Uterus (tissue), 4 donors: Measurements from ENCODE around the gene ETFRF1. TPM values are rescaled to one million over a fixed set of nuclear protein-coding genes. Genes with fewer than 3 reads are reported as not detected.

Source experiments
- DNase-seq, 2 donors: peaks; one replicate each; pipeline ENCODE4 v3.0.0-alpha.2; 2019 to 2020
- H3K27ac ChIP-seq, 2 donors: fragments of 200-600 bp; sonication (generic); 1 replicate in 1 of 2; 2 replicates in 1 of 2; pipeline ENCODE4 v1.5.1; 2016 to 2018
- H3K27me3 ChIP-seq, 2 donors: fragments of 200-600 bp; sonication (generic); one replicate each; pipeline ENCODE4 v1.5.1; 2018 to 2019; ENCODE audit warnings: control low read depth in 1 of 2
- H3K36me3 ChIP-seq, 2 donors: fragments of 200-600 bp; sonication (generic); one replicate each; pipeline ENCODE4 v1.5.1; 2019; ENCODE audit warnings: control low read depth in 1 of 2
- H3K4me1 ChIP-seq, 2 donors: fragments of 200-600 bp; sonication (generic); one replicate each; pipeline ENCODE4 v1.5.1; 2018 to 2019; ENCODE audit warnings: control low read depth in 1 of 2
- H3K4me3 ChIP-seq, 2 donors: fragments of 200-600 bp; sonication (generic); 1 replicate in 1 of 2; 2 replicates in 1 of 2; pipeline ENCODE4 v1.5.1; 2018 to 2019; ENCODE audit warnings: mild to moderate bottlenecking in 1 of 2
- H3K9me3 ChIP-seq, 2 donors: fragments of 200-600 bp; sonication (generic); one replicate each; pipeline ENCODE4 v1.5.1; 2019; ENCODE audit warnings: control low read depth in 1 of 2
- CTCF ChIP-seq, 4 experiments: fragments of 200-600 bp in 2 of 4; fragments of 450-650 bp in 2 of 4; sonication (generic) in 2 of 4; IDR thresholded peaks; one replicate each; pipeline ENCODE4 v1.5.1; 2016 to 2019; ENCODE audit warnings: antibody characterized with exemption in 4 of 4, mild to moderate bottlenecking in 2 of 4, moderate library complexity in 1 of 4
- POLR2A ChIP-seq, 2 donors: fragments of 450-650 bp; IDR thresholded peaks; one replicate each; pipeline ENCODE4 v1.6.1; 2016; ENCODE audit warnings: antibody characterized with exemption in 2 of 2, mild to moderate bottlenecking in 1 of 2, moderate library complexity in 1 of 2
- intact Hi-C: fragments of 100-400 bp; cut with DNase I; formaldehyde crosslinking; loops from one replicate; pipeline ENCODE4 v1.15.1; 2023; ENCODE audit warnings: low total_unique reads
- total RNA-seq, 4 donors: library from RNA; depleted of rRNA in 3 of 4; stranded (reverse); fragments of >200 nt in 3 of 4; gene quantifications; one replicate each; pipeline versions ENCODE4 v1.1.0 to v1.2.4, GENCODE V29; 2014 to 2023
- donor health status: DM: yes; HTN: yes; CAD: no.

Gene ETFRF1
- total RNA-seq, 4 donors from 2014 or later: 26.9 to 90.6 (median 46.4) TPM

- Histone ChIP-seq H3K36me3 (no peaks in the 10 kb centered on the region), H3K27me3 (no peaks in the 10 kb centered on the region), H3K4me3 (no peak overlapping the region), H3K9me3 (no peaks in the 10 kb centered on the region), H3K27ac (no peak overlapping the region), H3K4me1 (peaks cover 0 to 3% of the 10 kb centered on the region in 2 donors)
- intact Hi-C loops: no loop called here
- no peak for DNase-seq
- no peak for TF ChIP-seq POLR2A (IDR thresholded peaks at IDR 0.05)
- no peak for TF ChIP-seq CTCF (IDR thresholded peaks at IDR 0.05)
Observed at GRCh38 chr12:25252946-25253345, 57.9 kb downstream of the ETFRF1 start.

- Histone ChIP-seq H3K9me3 (no peaks in the 10 kb centered on the region), H3K4me3 (no peak overlapping the region), H3K36me3 (no peaks in the 10 kb centered on the region), H3K27me3 (no peaks in the 10 kb centered on the region), H3K4me1 (peaks cover 0 to 3% of the 10 kb centered on the region in 2 donors), H3K27ac (no peak overlapping the region)
- DNase-seq: no peak
- intact Hi-C loops: no loop called here
- TF ChIP-seq CTCF (IDR thresholded peaks at IDR 0.05) (no peak), POLR2A (IDR thresholded peaks at IDR 0.05) (no peak)
Observed at GRCh38 chr12:25253371-25254068, 58.5 kb downstream of the ETFRF1 start.

GRCh38 chr12:25254271-25254880, 59.3 kb downstream of the ETFRF1 start:
- no peaks in the 10 kb centered on the region for H3K36me3 ChIP-seq
- no peak overlapping the region for H3K27ac ChIP-seq
- no peaks in the 10 kb centered on the region for H3K27me3 ChIP-seq
- no peak overlapping the region for H3K4me3 ChIP-seq
- TF ChIP-seq POLR2A (IDR thresholded peaks at IDR 0.05) (no peak), CTCF (IDR thresholded peaks at IDR 0.05) (no peak)
- no peak for DNase-seq
- no peaks in the 10 kb centered on the region for H3K4me1 ChIP-seq
- no peaks in the 10 kb centered on the region for H3K9me3 ChIP-seq
- intact Hi-C loops: no loop called here

Other genes starting within 250 kb of the ETFRF1 start
- gene BCAT1, start 246.1 kb upstream of the ETFRF1 start, total RNA-seq: 100 to 1,000 TPM in 1 of 4 donors, 10 to 100 TPM in 3; 23.6 to 221 (median 59.7) TPM
- 1 to 10 TPM in 2 of 4 donors, under 1 TPM in 1, not detected in 1; 0.77 to 5.2 (median 4.8) TPM for gene DNAI7, start 77 bp upstream of the ETFRF1 start, total RNA-seq
- gene KRAS, start 55.7 kb downstream of the ETFRF1 start, total RNA-seq: 10 to 100 TPM in 3 of 4 donors, 1 to 10 TPM in 1; 4.6 to 39.5 (median 23.8) TPM